Stromal cell of bone marrow (primary cell): ENCODE results near the gene LPIN2.
A peak's percentile ranks its signal among the peaks of the same experiment; 100 is the strongest.
"Not testable (repeated sequence)": the region's sequence is repeated elsewhere in the genome, so short reads cannot be mapped to it uniquely, and the experiment has no call there.

Source experiments
- DNase-seq: peaks from one replicate; pipeline ENCODE4 v3.0.0-alpha.2; 2012; ENCODE audit warnings: low read depth

The LPIN2 gene

GRCh38 chr18:3003766-3004165 lies 9.2 kb downstream of the LPIN2 start:
- DNase-seq: not testable (repeated sequence)

- DNase-seq: no peak
Measured at GRCh38 chr18:3002732-3003131, 10.2 kb downstream of the LPIN2 start.

- DNase-seq: no peak
Measured at GRCh38 chr18:2998644-2999043, 14.3 kb downstream of the LPIN2 start.

GRCh38 chr18:2997846-2998564 lies 14.9 kb downstream of the LPIN2 start:
- DNase-seq: peak; percentile 33

GRCh38 chr18:2997429-2997828 lies 15.5 kb downstream of the LPIN2 start:
- no peak for DNase-seq

- no peak for DNase-seq
Measured at GRCh38 chr18:2994603-2995432, 18.1 kb downstream of the LPIN2 start.

GRCh38 chr18:2994020-2994589 lies 18.8 kb downstream of the LPIN2 start:
- DNase-seq: no peak

- DNase-seq: no peak
Measured at GRCh38 chr18:2992995-2993877, 19.7 kb downstream of the LPIN2 start.

- DNase-seq: no peak
Measured at GRCh38 chr18:2990956-2991640, 21.8 kb downstream of the LPIN2 start.

- DNase-seq: peak; percentile 36
Measured at GRCh38 chr18:2987876-2988790, 24.8 kb downstream of the LPIN2 start.

GRCh38 chr18:2986150-2986865 lies 26.6 kb downstream of the LPIN2 start:
- DNase-seq: no peak

GRCh38 chr18:2985628-2986027 lies 27.3 kb downstream of the LPIN2 start:
- no peak for DNase-seq

- no peak for DNase-seq
Measured at GRCh38 chr18:2984703-2985261, 28.2 kb downstream of the LPIN2 start.

- no peak for DNase-seq
Measured at GRCh38 chr18:2984091-2984490, 28.9 kb downstream of the LPIN2 start.

- no peak for DNase-seq
Measured at GRCh38 chr18:2983296-2983695, 29.6 kb downstream of the LPIN2 start.

GRCh38 chr18:2982452-2983269 lies 30.3 kb downstream of the LPIN2 start:
- DNase-seq: no peak

GRCh38 chr18:2982022-2982421 lies 30.9 kb downstream of the LPIN2 start:
- no peak for DNase-seq

- peak; percentile 69 for DNase-seq
Measured at GRCh38 chr18:2981212-2981728, 31.7 kb downstream of the LPIN2 start.
